Effector memory CD4-positive, alpha-beta T cell (primary cell): ENCODE data around the gene GAMT.

Source experiments
- DNase-seq, 3 donors: peaks; one replicate each; pipeline ENCODE4 v3.0.0-alpha.2; 2020
- H3K27ac ChIP-seq: 2 replicates; pipeline ENCODE4 v1.7.0; 2013; ENCODE audit warnings: mild to moderate bottlenecking, low read length, moderate library complexity; ENCODE audit not compliant: insufficient read depth, poor library complexity, severe bottlenecking
- H3K27me3 ChIP-seq: replicated peaks from 2 replicates; pipeline ENCODE4 v1.7.0; 2013; ENCODE audit warnings: mild to moderate bottlenecking, low read length; ENCODE audit not compliant: insufficient read depth, control insufficient read depth, poor library complexity, severe bottlenecking
- H3K36me3 ChIP-seq: 2 replicates; pipeline ENCODE4 v1.7.0; 2013; ENCODE audit warnings: mild to moderate bottlenecking, low read length, moderate library complexity; ENCODE audit not compliant: control insufficient read depth, insufficient read depth
- H3K4me1 ChIP-seq: 2 replicates; pipeline ENCODE4 v1.7.0; 2013; ENCODE audit warnings: low read length, mild to moderate bottlenecking; ENCODE audit not compliant: control insufficient read depth, insufficient read depth, poor library complexity, severe bottlenecking
- H3K4me3 ChIP-seq: 2 replicates; pipeline ENCODE4 v1.7.0; 2013; ENCODE audit warnings: low read length, low read depth, mild to moderate bottlenecking; ENCODE audit not compliant: insufficient read depth, poor library complexity, severe bottlenecking
- H3K9me3 ChIP-seq: 2 replicates; pipeline ENCODE4 v1.7.0; 2013; ENCODE audit warnings: mild to moderate bottlenecking, low read length, moderate library complexity; ENCODE audit not compliant: control insufficient read depth

The GAMT gene

DNA sequence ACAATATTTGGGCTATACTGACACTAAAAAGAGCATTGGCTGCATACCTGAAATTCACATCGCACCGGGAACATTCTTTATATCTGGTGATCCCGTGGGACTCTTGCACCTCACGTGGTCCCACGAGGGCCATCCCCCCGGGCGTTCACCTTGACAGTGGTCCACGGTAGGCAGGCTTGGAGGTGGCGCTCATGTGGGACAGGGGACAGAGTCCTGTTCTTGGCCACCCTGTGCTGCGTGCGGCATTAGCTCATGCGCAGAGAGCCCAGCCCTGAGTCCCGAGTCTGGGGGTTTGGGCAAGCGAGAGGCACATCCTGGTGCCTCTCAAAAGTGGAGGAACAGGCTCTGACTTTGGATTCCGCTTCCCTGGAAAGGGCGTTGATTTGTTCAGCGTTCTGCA lies 7.5 kb downstream of the GAMT start:
- DNase-seq: no peak
- Histone ChIP-seq H3K27me3 (no peaks in the 10 kb centered on the region), H3K4me1 (peaks cover 11% of the 10 kb centered on the region), H3K27ac (no peak overlapping the region), H3K36me3 (peaks cover 20% of the 10 kb centered on the region), H3K9me3 (no peaks in the 10 kb centered on the region), H3K4me3 (no peak overlapping the region)

DNA sequence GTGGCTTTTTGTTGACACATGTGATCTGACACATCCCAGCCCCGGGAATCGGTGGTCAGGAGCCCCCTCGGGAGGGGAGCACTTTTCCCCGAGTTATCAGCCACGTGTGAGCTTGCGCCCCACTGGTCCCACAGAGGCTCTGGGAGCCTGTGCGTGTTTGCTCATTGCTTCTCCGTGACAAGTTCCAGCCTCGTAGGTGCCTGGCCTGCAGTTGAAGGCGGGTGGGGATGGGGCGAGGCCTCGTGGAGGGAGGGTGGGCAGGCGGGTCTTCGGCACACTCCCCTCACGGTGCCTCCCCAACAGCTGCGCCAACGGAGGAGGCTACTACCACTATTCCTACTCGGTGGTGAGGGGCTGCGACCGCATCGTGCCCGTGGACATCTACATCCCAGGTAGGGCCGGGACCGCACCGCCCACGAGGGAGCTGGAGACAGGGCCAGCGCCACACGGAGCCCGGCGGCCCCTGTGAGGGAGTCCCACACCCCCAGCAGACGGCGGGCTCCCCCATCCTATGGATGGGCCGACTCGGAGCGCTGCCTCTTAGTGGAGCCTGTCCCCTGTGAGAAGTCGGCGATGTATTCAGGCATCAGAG lies 8.3 kb downstream of the GAMT start:
- H3K27me3 ChIP-seq: no peaks in the 10 kb centered on the region
- H3K27ac ChIP-seq: no peak overlapping the region
- DNase-seq: no peak
- H3K4me3 ChIP-seq: no peak overlapping the region
- peaks cover 11% of the 10 kb centered on the region for H3K4me1 ChIP-seq
- H3K9me3 ChIP-seq: no peaks in the 10 kb centered on the region
- peaks cover 27% of the 10 kb centered on the region for H3K36me3 ChIP-seq

DNA sequence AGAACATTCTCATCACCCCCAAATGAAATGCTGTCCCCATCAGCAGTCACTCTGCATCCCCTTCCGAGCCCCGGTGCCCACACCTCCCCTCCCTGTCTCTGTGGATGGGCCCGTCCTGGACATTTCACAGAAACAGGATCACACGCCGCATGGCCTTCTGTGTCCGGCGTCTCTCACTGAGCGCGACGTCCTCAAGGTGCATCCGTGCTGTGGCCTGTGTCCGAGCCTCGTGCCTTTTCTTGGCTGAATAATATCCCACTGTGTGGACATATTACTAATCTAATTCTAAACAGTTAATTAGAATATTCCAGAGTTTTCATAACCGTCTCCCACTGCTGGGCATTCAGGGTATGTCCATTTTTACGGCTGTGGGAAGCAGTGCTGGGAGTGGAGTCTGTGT lies 8.9 kb downstream of the GAMT start:
- H3K27ac ChIP-seq: no peak overlapping the region
- no peaks in the 10 kb centered on the region for H3K9me3 ChIP-seq
- no peak for DNase-seq
- H3K27me3 ChIP-seq: no peaks in the 10 kb centered on the region
- H3K4me3 ChIP-seq: no peak overlapping the region
- peaks cover 29% of the 10 kb centered on the region for H3K36me3 ChIP-seq
- peaks cover 11% of the 10 kb centered on the region for H3K4me1 ChIP-seq

DNA sequence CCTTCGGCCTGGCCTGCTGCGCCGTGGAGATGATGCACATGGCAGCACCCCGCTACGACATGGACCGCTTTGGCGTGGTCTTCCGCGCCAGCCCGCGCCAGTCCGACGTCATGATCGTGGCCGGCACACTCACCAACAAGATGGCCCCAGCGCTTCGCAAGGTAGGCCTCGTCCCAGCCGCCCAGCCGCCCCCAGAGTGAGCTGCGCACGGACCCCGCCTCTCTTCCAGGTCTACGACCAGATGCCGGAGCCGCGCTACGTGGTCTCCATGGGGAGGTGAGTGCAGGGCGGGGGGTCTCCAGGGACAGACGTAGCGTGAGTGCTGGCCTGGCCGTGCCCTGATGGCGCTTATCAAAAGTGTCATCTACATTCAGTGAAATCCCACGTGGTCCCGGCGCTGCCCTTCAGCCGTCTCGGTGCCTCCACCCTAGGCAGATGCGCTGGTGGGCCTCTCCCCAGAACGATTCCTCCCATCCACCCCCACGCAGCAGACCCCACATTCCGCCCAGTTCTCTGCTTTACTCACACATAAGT lies 10.4 kb downstream of the GAMT start:
- no peak overlapping the region for H3K27ac ChIP-seq
- no peaks in the 10 kb centered on the region for H3K27me3 ChIP-seq
- H3K4me3 ChIP-seq: no peak overlapping the region
- no peaks in the 10 kb centered on the region for H3K4me1 ChIP-seq
- no peaks in the 10 kb centered on the region for H3K9me3 ChIP-seq
- no peak for DNase-seq
- peaks cover 29% of the 10 kb centered on the region for H3K36me3 ChIP-seq

DNA sequence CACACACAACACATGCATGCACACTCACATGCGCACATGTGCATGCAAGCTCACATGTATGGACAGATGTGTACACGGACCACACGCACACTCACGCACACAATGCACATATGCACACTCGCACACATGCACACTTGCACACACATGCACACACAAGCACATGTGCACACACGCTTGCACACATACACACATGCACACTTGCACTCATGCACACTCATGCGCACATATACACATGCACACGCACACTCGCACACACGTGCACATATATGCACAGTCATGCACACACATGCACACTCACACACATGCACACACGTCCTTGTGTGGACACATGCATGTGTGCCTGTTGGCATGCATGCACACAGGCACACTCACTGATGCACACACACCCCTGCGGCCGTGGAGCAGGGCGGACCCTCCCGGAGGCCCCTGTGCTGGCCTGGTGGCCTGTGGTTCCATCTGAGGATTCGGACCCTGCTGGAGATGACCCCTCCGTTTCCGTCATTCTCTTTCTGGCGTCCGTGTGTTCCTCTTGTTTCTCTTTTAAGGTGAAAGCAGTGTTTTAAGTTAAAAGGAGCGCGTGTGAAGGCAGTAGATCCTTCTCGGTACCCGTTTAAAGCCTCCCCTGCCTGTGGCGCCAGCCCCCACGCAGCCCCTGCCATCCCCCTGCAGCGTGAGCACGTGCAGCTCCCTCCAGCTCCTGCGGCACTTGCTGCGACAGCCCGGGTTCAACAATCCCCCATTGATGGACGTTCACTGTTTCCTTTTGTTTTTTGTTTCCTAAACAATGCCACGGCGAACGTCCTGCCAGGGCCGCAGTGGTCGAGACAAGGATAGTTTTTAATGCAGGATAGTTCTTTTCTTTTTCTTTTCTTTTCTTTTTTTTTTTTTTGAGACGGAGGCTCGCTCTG lies 12.1 kb downstream of the GAMT start:
- no peaks in the 10 kb centered on the region for H3K27me3 ChIP-seq
- H3K27ac ChIP-seq: no peak overlapping the region
- no peak for DNase-seq
- H3K4me1 ChIP-seq: peaks cover 7% of the 10 kb centered on the region
- H3K9me3 ChIP-seq: no peaks in the 10 kb centered on the region
- peaks cover 29% of the 10 kb centered on the region for H3K36me3 ChIP-seq
- H3K4me3 ChIP-seq: no peak overlapping the region

DNA sequence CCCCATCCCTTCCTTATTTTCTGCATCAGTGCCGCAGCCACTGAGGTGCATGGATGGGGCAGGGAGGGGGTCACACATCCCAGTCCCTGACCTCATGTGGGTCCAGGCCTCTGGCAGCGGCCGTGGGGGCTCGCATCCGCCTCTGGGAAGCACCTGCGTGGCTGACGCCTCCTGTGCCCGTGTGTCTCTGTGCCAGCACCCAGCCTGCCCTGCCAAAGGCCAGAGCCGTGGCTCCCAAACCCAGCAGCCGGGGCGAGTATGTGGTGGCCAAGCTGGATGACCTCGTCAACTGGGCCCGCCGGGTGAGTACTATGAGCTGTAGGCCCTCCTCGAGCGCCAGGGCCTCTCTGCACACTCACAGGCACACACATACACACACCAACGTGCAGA lies 12.7 kb downstream of the GAMT start:
- H3K9me3 ChIP-seq: no peaks in the 10 kb centered on the region
- no peak for DNase-seq
- no peak overlapping the region for H3K27ac ChIP-seq
- no peak overlapping the region for H3K4me3 ChIP-seq
- peaks cover 9% of the 10 kb centered on the region for H3K4me1 ChIP-seq
- peaks cover 29% of the 10 kb centered on the region for H3K36me3 ChIP-seq
- no peaks in the 10 kb centered on the region for H3K27me3 ChIP-seq

DNA sequence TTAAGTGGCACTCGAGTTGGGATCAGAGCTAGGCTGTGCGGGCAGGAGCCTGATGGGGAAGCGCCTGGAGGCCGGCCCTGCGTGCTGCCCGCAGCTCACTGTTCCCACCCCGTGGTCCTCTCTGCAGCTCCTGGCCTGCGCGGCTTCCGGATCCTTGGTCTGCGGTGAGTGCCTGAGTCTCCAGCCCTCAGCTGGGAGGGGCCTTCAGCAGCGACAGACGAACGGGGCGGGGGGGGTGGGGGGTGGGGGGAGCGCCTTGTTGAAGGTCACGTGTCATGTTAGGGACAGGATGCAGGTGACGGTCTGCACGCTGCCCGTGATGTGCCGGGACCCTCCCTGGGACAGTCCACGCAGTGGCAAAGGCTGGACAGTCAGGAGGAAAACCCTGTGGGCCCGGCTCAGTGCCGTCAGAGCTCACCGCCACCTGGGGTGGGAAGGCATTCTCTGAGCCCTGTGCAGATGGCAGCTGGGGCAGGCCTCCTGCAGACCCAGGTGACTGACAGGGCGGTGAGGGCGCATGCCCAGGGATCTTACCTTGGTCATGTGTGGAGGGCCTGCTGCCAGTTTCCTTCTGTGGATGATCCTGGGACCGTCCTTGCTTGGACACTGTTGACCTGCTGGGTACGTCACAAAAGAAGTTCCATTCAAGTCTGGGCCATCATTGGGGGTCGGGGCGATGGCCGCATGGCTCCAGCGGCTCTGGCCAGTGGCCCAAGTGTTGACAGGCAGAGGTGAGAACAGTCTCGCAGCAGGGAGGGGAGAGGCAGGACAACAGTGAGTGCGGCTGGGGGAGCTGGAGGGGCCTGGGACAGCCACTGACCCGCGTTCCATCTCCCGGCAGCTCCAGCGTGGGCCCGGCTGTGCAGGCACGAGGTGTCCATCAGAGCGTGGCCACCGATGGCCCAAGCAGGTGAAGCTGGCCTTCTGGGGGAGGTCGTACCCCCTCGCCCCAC lies 13.4 kb downstream of the GAMT start:
- no peaks in the 10 kb centered on the region for H3K9me3 ChIP-seq
- no peaks in the 10 kb centered on the region for H3K27me3 ChIP-seq
- no peak overlapping the region for H3K27ac ChIP-seq
- peaks cover 9% of the 10 kb centered on the region for H3K4me1 ChIP-seq
- no peak for DNase-seq
- H3K4me3 ChIP-seq: no peak overlapping the region
- H3K36me3 ChIP-seq: peaks cover 26% of the 10 kb centered on the region

DNA sequence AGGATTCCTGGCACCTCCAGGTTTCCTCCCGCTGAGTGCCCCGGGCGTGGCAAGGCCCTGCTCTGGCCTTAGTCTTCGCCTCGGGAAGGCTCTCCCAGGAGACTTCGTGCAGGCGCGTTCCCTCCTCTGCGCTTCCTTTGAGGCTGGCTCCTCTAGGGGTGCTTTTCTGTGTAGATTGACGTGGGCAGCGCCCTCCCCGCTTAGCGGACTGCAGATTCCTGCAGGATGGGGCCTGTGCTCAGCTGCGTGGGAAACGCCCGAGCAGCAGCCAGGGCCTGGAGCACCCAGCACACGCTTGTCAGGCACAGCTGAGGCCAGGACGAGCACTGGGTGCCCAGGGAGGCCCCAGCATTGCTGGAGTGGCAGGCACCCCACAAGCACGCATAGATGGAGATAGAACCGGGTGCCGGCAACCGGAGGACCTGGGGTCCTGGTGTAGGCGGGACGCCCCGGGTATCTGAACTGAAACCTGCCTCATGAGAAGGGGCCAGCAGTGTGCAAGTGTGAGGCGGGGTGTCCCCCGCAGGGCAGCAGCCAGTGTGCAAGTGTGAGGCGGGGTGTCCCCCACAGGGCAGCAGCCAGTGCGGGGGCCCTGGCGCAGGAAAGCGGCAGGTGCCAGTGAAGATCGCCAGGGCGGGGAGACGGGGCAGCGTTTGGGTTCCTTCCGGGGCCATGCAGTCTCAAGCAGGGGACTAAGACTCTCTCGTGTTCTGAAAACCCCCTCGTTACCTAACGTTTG lies 14.2 kb downstream of the GAMT start:
- H3K4me3 ChIP-seq: no peak overlapping the region
- peaks cover 9% of the 10 kb centered on the region for H3K4me1 ChIP-seq
- peaks cover 18% of the 10 kb centered on the region for H3K36me3 ChIP-seq

DNA sequence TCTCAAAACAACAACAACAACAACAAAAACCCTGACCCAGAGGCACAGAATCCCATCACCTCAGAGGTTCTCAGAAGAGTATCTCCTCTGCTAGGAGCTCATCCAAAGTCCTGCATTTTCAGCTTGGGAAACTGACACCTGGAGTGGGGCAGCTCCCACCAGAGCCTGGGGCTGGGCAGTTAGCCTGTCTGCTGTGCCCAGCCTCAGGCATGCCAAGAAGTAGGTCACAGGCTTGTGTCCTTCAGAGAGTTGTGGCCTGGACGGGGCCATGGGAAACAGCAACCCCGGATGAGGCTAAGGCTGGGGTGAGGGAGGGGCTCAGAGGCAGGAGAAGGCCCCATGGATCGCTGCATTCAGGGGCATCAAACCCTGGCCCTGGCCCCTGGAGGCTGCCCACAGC lies 15.5 kb downstream of the GAMT start:
- Histone ChIP-seq H3K27ac (no peak overlapping the region), H3K36me3 (peaks cover 14% of the 10 kb centered on the region), H3K4me3 (no peak overlapping the region), H3K4me1 (peaks cover 9% of the 10 kb centered on the region), H3K27me3 (no peaks in the 10 kb centered on the region), H3K9me3 (no peaks in the 10 kb centered on the region)
- no peak for DNase-seq

More for the DNA sequence above, 14.2 kb downstream of the GAMT start:
- H3K9me3 ChIP-seq: no peaks in the 10 kb centered on the region
- no peaks in the 10 kb centered on the region for H3K27me3 ChIP-seq
- DNase-seq: no peak
- no peak overlapping the region for H3K27ac ChIP-seq
